Hepatocyte (in vitro differentiated cells): ENCODE measurements around the gene MAPK14. TPM values are rescaled to one million over a fixed set of nuclear protein-coding genes. Genes with fewer than 3 reads are reported as not detected.

Source experiments
- DNase-seq: peaks from one replicate; pipeline ENCODE4 v3.0.0-alpha.2; 2016; ENCODE audit warnings: low spot score
- H2AFZ ChIP-seq: fragments of 200-600 bp; sonication (generic); 2 replicates; pipeline ENCODE4 v1.6.0; 2016; ENCODE audit warnings: antibody characterized with exemption, mild to moderate bottlenecking
- H3K27ac ChIP-seq: fragments of 200-600 bp; sonication (generic); 2 replicates; pipeline ENCODE4 v1.5.1; 2016; ENCODE audit warnings: mild to moderate bottlenecking
- H3K27me3 ChIP-seq: fragments of 200-600 bp; sonication (generic); 2 replicates; pipeline ENCODE4 v1.6.1; 2016
- H3K36me3 ChIP-seq: fragments of 200-600 bp; sonication (generic); replicated peaks from 2 replicates; pipeline ENCODE4 v1.5.1; 2016; ENCODE audit warnings: low read depth; ENCODE audit not compliant: insufficient read depth
- H3K4me1 ChIP-seq: fragments of 200-600 bp; sonication (generic); 2 replicates; pipeline ENCODE4 v1.5.1; 2016; ENCODE audit warnings: mild to moderate bottlenecking, moderate library complexity; ENCODE audit not compliant: insufficient read depth
- H3K4me2 ChIP-seq: fragments of 200-600 bp; sonication (generic); 2 replicates; pipeline ENCODE4 v1.6.0; 2016
- H3K4me3 ChIP-seq: fragments of 200-600 bp; sonication (generic); 2 replicates; pipeline ENCODE4 v1.5.1; 2016; ENCODE audit warnings: mild to moderate bottlenecking
- H3K79me2 ChIP-seq: fragments of 200-600 bp; sonication (generic); 2 replicates; pipeline ENCODE4 v1.6.0; 2017; ENCODE audit warnings: mild to moderate bottlenecking
- H3K9me2 ChIP-seq: fragments of 200-600 bp; sonication (generic); replicated peaks from 2 replicates; pipeline ENCODE4 v1.6.0; 2017; ENCODE audit warnings: mild to moderate bottlenecking; ENCODE audit not compliant: insufficient read depth
- H3K9me3 ChIP-seq: fragments of 200-600 bp; sonication (generic); 2 replicates; pipeline ENCODE4 v1.5.1; 2016; ENCODE audit warnings: low read depth, mild to moderate bottlenecking
- H4K20me1 ChIP-seq: fragments of 200-600 bp; sonication (generic); 2 replicates; pipeline ENCODE4 v1.6.0; 2016; ENCODE audit warnings: mild to moderate bottlenecking; ENCODE audit not compliant: insufficient read depth, poor library complexity, severe bottlenecking
- EZH2 ChIP-seq: fragments of 200-600 bp; sonication (generic); IDR thresholded peaks from 2 replicates; pipeline ENCODE4 v1.6.1; 2016; ENCODE audit warnings: antibody characterized with exemption, mild to moderate bottlenecking, borderline replicate concordance
- EZH2phosphoT487 ChIP-seq: fragments of 200-600 bp; sonication (generic); IDR thresholded peaks from one replicate; pipeline ENCODE4 v1.6.1; 2018; ENCODE audit warnings: antibody characterized with exemption, mild to moderate bottlenecking, low read depth, moderate library complexity; ENCODE audit not compliant: unreplicated experiment, severe bottlenecking
- WGBS: methylation state at CpG from one replicate; pipeline ENCODE4 v1.1.6; 2016; ENCODE audit warnings: low lambda C conversion rate; ENCODE audit errors: missing lambda C conversion rate; 5-methylcytosine and 5-hydroxymethylcytosine counted together
- polyA plus RNA-seq: library from polyadenylated mRNA; unstranded; fragments of >200 nt; fragmentation: Nextera tagmentation; extraction: Ambion mirVana; gene quantifications from 2 replicates; pipeline ENCODE4 v1.2.1, GENCODE V29; 2016
- total RNA-seq: library from RNA; depleted of rRNA; stranded (reverse); fragments of >200 nt; gene quantifications from 2 replicates; pipeline ENCODE4 v1.2.3, GENCODE V29; 2014
- TF ChIP-seq, protein P1 (sequence below): fragments of 200-600 bp; sonication (generic); IDR thresholded peaks from 2 replicates; pipeline ENCODE4 v1.5.1; 2016; ENCODE audit warnings: antibody characterized with exemption, mild to moderate bottlenecking; ENCODE audit not compliant: poor library complexity

The MAPK14 gene
- total and polyA plus RNA-seq, 2 experiments from 2014 or later = 46.8 to 86.5 TPM

DNA sequence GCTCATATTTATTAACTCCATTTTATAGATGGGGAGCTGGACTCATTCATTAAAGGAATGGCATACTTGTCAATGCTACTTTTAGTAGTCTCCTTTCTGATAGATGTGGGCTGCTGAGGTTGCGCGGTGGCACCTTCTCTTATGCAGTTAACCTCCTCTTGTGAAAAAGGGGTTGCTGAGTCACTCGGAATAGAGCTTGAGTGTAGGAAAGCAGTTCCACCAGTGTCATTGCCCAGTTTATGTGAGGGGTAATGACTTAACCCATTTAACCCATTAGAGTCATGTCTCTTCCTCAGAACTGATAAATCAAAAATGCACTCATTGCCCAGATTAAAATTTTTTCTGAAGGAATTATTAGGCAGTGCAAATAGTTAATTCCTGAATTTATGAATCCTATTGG lies 6.3 kb downstream of the MAPK14 start:
- H3K79me2 ChIP-seq = peaks cover 100% of the 10 kb centered on the region
- H3K27me3 ChIP-seq = no peaks in the 10 kb centered on the region
- H2AFZ ChIP-seq = no peak overlapping the region
- no peak overlapping the region for H3K4me3 ChIP-seq
- no peak overlapping the region for H3K27ac ChIP-seq
- no peak for DNase-seq
- peaks cover 25% of the 10 kb centered on the region for H3K4me1 ChIP-seq
- H3K4me2 ChIP-seq = peak overlapping the region; percentile 24
- no peaks in the 10 kb centered on the region for H3K36me3 ChIP-seq
- H3K9me2 ChIP-seq = no peaks in the 10 kb centered on the region
- 78% methylated on average over 3 of the region's 3 CpGs for WGBS
- TF ChIP-seq EZH2 (no peak), EZH2phosphoT487 (no peak)
- TF ChIP-seq, protein P1, sequence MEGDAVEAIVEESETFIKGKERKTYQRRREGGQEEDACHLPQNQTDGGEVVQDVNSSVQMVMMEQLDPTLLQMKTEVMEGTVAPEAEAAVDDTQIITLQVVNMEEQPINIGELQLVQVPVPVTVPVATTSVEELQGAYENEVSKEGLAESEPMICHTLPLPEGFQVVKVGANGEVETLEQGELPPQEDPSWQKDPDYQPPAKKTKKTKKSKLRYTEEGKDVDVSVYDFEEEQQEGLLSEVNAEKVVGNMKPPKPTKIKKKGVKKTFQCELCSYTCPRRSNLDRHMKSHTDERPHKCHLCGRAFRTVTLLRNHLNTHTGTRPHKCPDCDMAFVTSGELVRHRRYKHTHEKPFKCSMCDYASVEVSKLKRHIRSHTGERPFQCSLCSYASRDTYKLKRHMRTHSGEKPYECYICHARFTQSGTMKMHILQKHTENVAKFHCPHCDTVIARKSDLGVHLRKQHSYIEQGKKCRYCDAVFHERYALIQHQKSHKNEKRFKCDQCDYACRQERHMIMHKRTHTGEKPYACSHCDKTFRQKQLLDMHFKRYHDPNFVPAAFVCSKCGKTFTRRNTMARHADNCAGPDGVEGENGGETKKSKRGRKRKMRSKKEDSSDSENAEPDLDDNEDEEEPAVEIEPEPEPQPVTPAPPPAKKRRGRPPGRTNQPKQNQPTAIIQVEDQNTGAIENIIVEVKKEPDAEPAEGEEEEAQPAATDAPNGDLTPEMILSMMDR = no peak
- H4K20me1 ChIP-seq = peaks cover 88% of the 10 kb centered on the region
- H3K9me3 ChIP-seq = no peaks in the 10 kb centered on the region

DNA sequence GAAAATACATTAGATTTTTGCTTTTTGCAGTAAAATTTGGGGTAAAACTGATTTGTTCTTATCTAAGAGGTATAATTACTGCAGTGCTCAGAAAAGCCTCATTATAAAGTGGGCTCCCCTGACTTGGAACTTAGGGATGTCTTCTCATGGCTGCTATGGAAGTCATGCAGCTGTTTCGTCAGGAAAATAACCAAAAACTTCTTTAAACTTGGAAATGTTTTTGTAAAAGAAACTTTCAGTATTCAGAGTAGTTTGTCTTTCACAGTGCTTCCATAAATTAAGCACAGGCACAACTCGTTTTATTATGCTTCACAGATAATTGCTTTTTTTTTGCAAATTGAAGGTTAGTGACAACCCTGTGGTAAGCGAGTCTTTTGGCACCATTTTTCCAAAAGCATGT lies 6.8 kb downstream of the MAPK14 start:
- no peak overlapping the region for H2AFZ ChIP-seq
- TF ChIP-seq, protein P1 = no peak
- TF ChIP-seq EZH2phosphoT487 = no peak
- H4K20me1 ChIP-seq = peaks cover 93% of the 10 kb centered on the region
- H3K27ac ChIP-seq = no peak overlapping the region
- DNase-seq = no peak
- H3K9me3 ChIP-seq = no peaks in the 10 kb centered on the region
- H3K4me2 ChIP-seq = peak overlapping the region; percentile 24
- H3K36me3 ChIP-seq = no peaks in the 10 kb centered on the region
- no peak overlapping the region for H3K4me3 ChIP-seq
- WGBS = 88% methylated on average over 3 of the region's 3 CpGs
- peaks cover 100% of the 10 kb centered on the region for H3K79me2 ChIP-seq
- no peaks in the 10 kb centered on the region for H3K27me3 ChIP-seq
- H3K9me2 ChIP-seq = no peaks in the 10 kb centered on the region
- peaks cover 29% of the 10 kb centered on the region for H3K4me1 ChIP-seq

DNA sequence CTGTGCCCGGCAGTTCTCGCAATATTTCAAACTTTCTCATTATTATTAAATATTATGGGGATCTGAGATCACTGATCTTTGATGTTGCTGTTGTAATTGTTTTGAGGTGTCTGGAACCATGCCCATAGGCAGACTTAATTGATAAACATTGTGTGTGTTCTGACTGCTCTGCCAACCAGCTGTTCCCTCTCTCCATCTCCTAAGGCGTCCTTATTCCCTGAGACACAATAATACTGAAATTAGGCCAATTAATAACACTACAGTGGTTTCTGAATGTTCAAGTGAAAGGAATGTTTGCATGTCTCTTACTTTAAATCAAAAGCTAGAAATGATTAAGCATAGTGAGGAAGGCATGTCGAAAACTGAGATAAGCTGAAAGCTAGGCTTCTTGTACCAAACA lies 7.6 kb downstream of the MAPK14 start:
- peaks cover 26% of the 10 kb centered on the region for H3K4me1 ChIP-seq
- H4K20me1 ChIP-seq = peaks cover 94% of the 10 kb centered on the region
- H3K9me2 ChIP-seq = no peaks in the 10 kb centered on the region
- no peaks in the 10 kb centered on the region for H3K36me3 ChIP-seq
- H3K4me3 ChIP-seq = no peak overlapping the region
- WGBS = 78% methylated on average over 4 of the region's 4 CpGs
- H3K9me3 ChIP-seq = no peaks in the 10 kb centered on the region
- no peaks in the 10 kb centered on the region for H3K27me3 ChIP-seq
- no peak overlapping the region for H3K4me2 ChIP-seq
- H3K27ac ChIP-seq = no peak overlapping the region
- no peak for DNase-seq
- H3K79me2 ChIP-seq = peaks cover 100% of the 10 kb centered on the region
- no peak overlapping the region for H2AFZ ChIP-seq
- TF ChIP-seq EZH2 = no peak
- TF ChIP-seq, protein P1 = no peak

DNA sequence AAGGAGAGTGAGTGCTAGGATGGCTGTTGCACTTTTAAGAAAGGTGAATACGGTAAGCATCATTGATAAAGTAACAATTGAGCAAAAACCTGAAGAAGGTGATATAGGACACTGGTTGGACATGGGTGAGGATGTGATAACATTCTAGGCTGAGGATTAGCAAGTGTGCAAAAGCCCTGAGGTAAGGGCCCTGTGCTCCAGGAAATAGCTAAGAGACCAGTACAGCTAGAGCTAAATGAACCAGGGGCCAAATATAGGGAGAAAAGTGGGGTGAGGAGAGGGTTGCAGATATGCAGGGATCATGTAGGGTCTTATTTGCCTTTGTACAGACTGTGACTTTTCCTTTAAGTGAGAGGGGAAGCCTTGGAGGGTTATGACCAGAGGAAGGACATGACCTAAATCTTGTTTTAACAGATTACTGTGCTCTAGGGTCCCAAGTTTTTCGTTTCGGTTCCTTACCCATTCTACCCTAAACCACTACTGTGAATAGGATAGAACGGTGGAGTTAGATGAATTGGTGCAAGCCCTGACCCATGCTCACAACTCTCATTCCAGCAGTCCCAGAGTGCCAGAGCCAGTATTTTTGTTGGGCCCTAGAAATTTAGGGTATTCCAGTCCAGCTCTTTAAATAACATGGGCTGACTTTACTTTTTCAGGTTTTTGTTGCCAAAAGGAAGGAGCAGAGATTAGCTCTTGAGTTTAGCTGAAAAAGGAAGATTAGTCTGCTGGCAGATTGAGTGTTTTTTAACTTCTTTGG lies 10.7 kb downstream of the MAPK14 start:
- Histone ChIP-seq H3K9me2 (no peaks in the 10 kb centered on the region), H3K9me3 (no peaks in the 10 kb centered on the region), H3K27me3 (no peaks in the 10 kb centered on the region), H3K36me3 (no peaks in the 10 kb centered on the region), H3K27ac (peak overlapping the region; percentile 33), H4K20me1 (peaks cover 98% of the 10 kb centered on the region), H3K4me2 (peak overlapping the region; percentile 12), H2AFZ (no peak overlapping the region), H3K4me3 (no peak overlapping the region), H3K79me2 (peaks cover 100% of the 10 kb centered on the region), H3K4me1 (peaks cover 23% of the 10 kb centered on the region)
- WGBS = 84% methylated on average over 4 of the region's 4 CpGs
- no peak for TF ChIP-seq EZH2phosphoT487
- TF ChIP-seq, protein P1 = no peak
- TF ChIP-seq EZH2 = no peak
- no peak for DNase-seq
